Endothelial cell of umbilical vein (primary cell): ENCODE measurements around the gene SFXN2. TPM values are rescaled to one million over a fixed set of nuclear protein-coding genes. Genes with fewer than 3 reads are reported as not detected.

Experiments used
- BruUV-seq: library from RNA; stranded (reverse); fragments of 400-500 nt; replicated peaks from 2 replicates; lab custom pipeline; 2021; lab: Mats Ljungman, UMichigan
- CTCF ChIA-PET: fragments of 300-600, 350-600 bp; sonication (Branson Sonifier 250); formaldehyde crosslinking; loops from one replicate; lab custom pipeline; 2021; ENCODE audit warnings: antibody characterized with exemption, inconsistent platforms; lab: Charles Lee
- POLR2A ChIA-PET: fragments of 300-600, 350-600 bp; sonication (Branson Sonifier 250); formaldehyde crosslinking; loops from one replicate; lab custom pipeline; 2021; ENCODE audit warnings: antibody characterized with exemption, inconsistent platforms; lab: Charles Lee
- DNase-seq: peaks from one replicate; pipeline ENCODE4 v3.0.0-alpha.2; 2011; ENCODE audit warnings: low read depth, low spot score
- FAIRE-seq: peaks from 2 replicates; lab custom pipeline; 2011; peaks lifted over from hg19 to GRCh38; lab: Jason Lieb, UNC
- H2AFZ ChIP-seq: 2 replicates; pipeline ENCODE4 v1.6.0; 2012; ENCODE audit warnings: low read depth, low read length, control low read depth, inconsistent platforms
- H3K27ac ChIP-seq: 2 replicates; pipeline ENCODE4 v1.5.1; 2011; ENCODE audit warnings: low read depth, mild to moderate bottlenecking, control low read depth, low read length, moderate library complexity; ENCODE audit not compliant: insufficient read depth
- H3K27me3 ChIP-seq, 2 experiments: 2 replicates each; pipeline versions ENCODE4 v1.6.0 to v1.6.1; 2011; ENCODE audit warnings: low read length in 2 of 2, mixed read lengths in 1 of 2; ENCODE audit not compliant: control insufficient read depth in 2 of 2, insufficient read depth in 2 of 2
- H3K36me3 ChIP-seq, 2 experiments: 2 replicates in 1 of 2; 3 replicates in 1 of 2; pipeline ENCODE4 v1.5.1; 2011; ENCODE audit warnings: low read length in 2 of 2, mild to moderate bottlenecking in 1 of 2, moderate library complexity in 1 of 2; ENCODE audit not compliant: control insufficient read depth in 2 of 2, insufficient read depth in 2 of 2; ENCODE audit errors: extremely low read depth in 1 of 2
- H3K4me1 ChIP-seq: 3 replicates; pipeline ENCODE4 v1.5.1; 2011; ENCODE audit warnings: mild to moderate bottlenecking, low read length; ENCODE audit not compliant: control insufficient read depth, insufficient read depth; ENCODE audit errors: extremely low read depth
- H3K4me2 ChIP-seq: 2 replicates; pipeline ENCODE4 v1.6.1; 2011; ENCODE audit warnings: low read length, control low read depth, mixed read lengths; ENCODE audit not compliant: insufficient read depth
- H3K4me3 ChIP-seq, 3 experiments: fragments of 200-600 bp in 1 of 3; sonication (generic), shearing (Covaris generic) in 1 of 3; replicated peaks in 1 of 3; 2 replicates each; pipeline ENCODE4 v1.5.1; 2011 to 2016; ENCODE audit warnings: control low read depth in 3 of 3, low read length in 3 of 3, mild to moderate bottlenecking in 2 of 3, inconsistent platforms in 1 of 3, low read depth in 1 of 3, moderate library complexity in 1 of 3; ENCODE audit not compliant: insufficient read depth in 1 of 3
- H3K79me2 ChIP-seq: 2 replicates; pipeline ENCODE4 v1.6.0; 2012; ENCODE audit warnings: low read length, inconsistent platforms; ENCODE audit not compliant: control insufficient read depth, insufficient read depth
- H3K9ac ChIP-seq: replicated peaks from 2 replicates; pipeline ENCODE3; 2011; ENCODE audit warnings: low read length, control low read depth; ENCODE audit not compliant: insufficient read depth; ENCODE audit errors: extremely low read depth
- H3K9me1 ChIP-seq: replicated peaks from 3 replicates; pipeline ENCODE4 v1.6.0; 2011; ENCODE audit warnings: mild to moderate bottlenecking, low read length; ENCODE audit not compliant: control insufficient read depth, insufficient read depth; ENCODE audit errors: extremely low read depth
- H3K9me3 ChIP-seq: replicated peaks from 2 replicates; pipeline ENCODE4 v1.5.1; 2012; ENCODE audit warnings: low read length, inconsistent platforms; ENCODE audit not compliant: control insufficient read depth, insufficient read depth
- H4K20me1 ChIP-seq: replicated peaks from 2 replicates; pipeline ENCODE3; 2011; ENCODE audit warnings: mild to moderate bottlenecking, low read length; ENCODE audit not compliant: control insufficient read depth, insufficient read depth; ENCODE audit errors: extremely low read depth
- EZH2 ChIP-seq: IDR thresholded peaks from 2 replicates; pipeline ENCODE4 v1.6.1; 2012; ENCODE audit warnings: borderline replicate concordance, low read depth, mild to moderate bottlenecking, moderate library complexity, low read length, inconsistent platforms; ENCODE audit not compliant: severe bottlenecking
- FOS ChIP-seq: IDR thresholded peaks from 2 replicates; pipeline ENCODE4 v1.6.1; 2011; ENCODE audit warnings: mild to moderate bottlenecking, low read length, moderate library complexity, borderline replicate concordance; ENCODE audit not compliant: insufficient read depth
- GATA2 ChIP-seq: IDR thresholded peaks from 2 replicates; pipeline ENCODE4 v1.7.0; 2011; ENCODE audit warnings: low read depth, mild to moderate bottlenecking, moderate library complexity, mixed read lengths, low read length; ENCODE audit not compliant: insufficient read length, insufficient read depth
- JUN ChIP-seq: IDR thresholded peaks from 2 replicates; pipeline ENCODE4 v1.6.1; 2011; ENCODE audit warnings: borderline replicate concordance, low read depth; ENCODE audit not compliant: insufficient read length, insufficient read depth
- MYC ChIP-seq: IDR thresholded peaks from one replicate; pipeline ENCODE4 v1.6.1; 2011; ENCODE audit warnings: mild to moderate bottlenecking, low read depth, low read length
- POLR2A ChIP-seq: IDR thresholded peaks from 2 replicates; pipeline ENCODE4 v1.6.1; 2012; ENCODE audit warnings: low read depth, mild to moderate bottlenecking, control low read depth, low read length
- POLR2AphosphoS5 ChIP-seq: IDR thresholded peaks from 2 replicates; pipeline ENCODE4 v1.6.1; 2012; ENCODE audit warnings: low read depth, mild to moderate bottlenecking, control low read depth, low read length, moderate library complexity; ENCODE audit not compliant: insufficient read depth
- dilution Hi-C: fragments of 300-500 bp; cut with MboI; formaldehyde crosslinking; loops from one replicate; pipeline ENCODE4 v1.15.0; 2019; ENCODE audit warnings: low sequenced_read_pairs; ENCODE audit not compliant: extremely low pct_ligation_motif_present
- intact Hi-C: fragments of 100-400 bp; cut with micrococcal nuclease; formaldehyde crosslinking; loops from one replicate; pipeline ENCODE4 v1.10.0; 2022
- polyA plus RNA-seq, 4 experiments: library from polyadenylated mRNA; depleted of rRNA in 3 of 4; stranded (reverse) in 3 of 4; unstranded in 1 of 4; fragments of >200 nt; gene quantifications; 2 replicates each; pipeline versions ENCODE4 v1.2.1 to v1.2.3, GENCODE V29; 2011 to 2012; ENCODE audit warnings: missing spikeins in 1 of 4
- total RNA-seq: library from RNA; stranded (reverse); gene quantifications from 2 replicates; pipeline ENCODE4 v1.2.3, GENCODE V29; 2021
- TF ChIP-seq, protein P1 (sequence below): IDR thresholded peaks from 2 replicates; pipeline ENCODE4 v1.6.1; 2011; ENCODE audit not compliant: insufficient read depth, insufficient read length
- TF ChIP-seq, protein P2 (sequence below), 2 donors: IDR thresholded peaks; 1 replicate in 1 of 2; 2 replicates in 1 of 2; pipeline ENCODE4 v1.5.1; 2011; ENCODE audit warnings: low read length in 2 of 2, mild to moderate bottlenecking in 2 of 2, moderate library complexity in 2 of 2, control low read depth in 1 of 2, inconsistent platforms in 1 of 2, low read depth in 1 of 2; ENCODE audit not compliant: insufficient read depth in 1 of 2; ENCODE audit errors: extremely low read depth in 1 of 2

The SFXN2 gene
- total and polyA plus RNA-seq, 2 donors (not counting 3 experiments of a cell fraction or from before 2014, with no cell fraction given) = 9.8 to 17.0 TPM

DNA sequence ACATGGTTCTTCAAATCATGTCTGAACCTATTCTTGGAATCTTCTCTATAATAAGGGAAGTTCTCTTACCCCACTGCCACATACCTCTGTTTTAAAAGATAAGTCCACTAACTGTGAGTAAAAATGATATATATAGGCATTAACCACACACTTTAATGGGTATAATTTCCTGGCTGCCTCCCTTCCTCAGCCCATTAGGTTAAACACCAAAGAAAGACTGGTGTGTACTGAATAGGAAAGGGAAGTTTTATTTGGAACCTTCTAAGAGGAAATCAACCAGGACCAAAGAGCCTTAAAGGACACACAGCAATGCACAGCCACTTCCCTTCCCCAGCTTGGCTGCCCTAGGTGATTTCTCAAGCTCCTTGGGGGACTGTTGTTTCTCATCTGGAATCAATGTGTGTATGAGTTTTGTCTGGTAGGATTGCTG is 24.3 kb downstream of the SFXN2 start:
- Histone ChIP-seq H3K27ac (no peak overlapping the region), H3K9me1 (no peaks in the 10 kb centered on the region), H3K4me1 (peaks cover 6% of the 10 kb centered on the region), H3K27me3 (no peaks in the 10 kb centered on the region), H3K36me3 (peaks cover 0 to 2% of the 10 kb centered on the region in 2 experiments), H3K79me2 (no peaks in the 10 kb centered on the region), H3K4me3 (no peak overlapping the region), H3K9ac (no peak overlapping the region), H2AFZ (no peak overlapping the region), H3K4me2 (no peak overlapping the region), H3K9me3 (no peaks in the 10 kb centered on the region), H4K20me1 (no peaks in the 10 kb centered on the region)
- DNase-seq (peak; percentile 87), FAIRE-seq (peak; percentile 50)
- TF ChIP-seq FOS (no peak), GATA2 (no peak), POLR2A (no peak), JUN (no peak), MYC (no peak), POLR2AphosphoS5 (no peak), EZH2 (no peak)
- TF ChIP-seq, protein P1, sequence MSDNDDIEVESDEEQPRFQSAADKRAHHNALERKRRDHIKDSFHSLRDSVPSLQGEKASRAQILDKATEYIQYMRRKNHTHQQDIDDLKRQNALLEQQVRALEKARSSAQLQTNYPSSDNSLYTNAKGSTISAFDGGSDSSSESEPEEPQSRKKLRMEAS = no peak
- TF ChIP-seq, protein P2, sequence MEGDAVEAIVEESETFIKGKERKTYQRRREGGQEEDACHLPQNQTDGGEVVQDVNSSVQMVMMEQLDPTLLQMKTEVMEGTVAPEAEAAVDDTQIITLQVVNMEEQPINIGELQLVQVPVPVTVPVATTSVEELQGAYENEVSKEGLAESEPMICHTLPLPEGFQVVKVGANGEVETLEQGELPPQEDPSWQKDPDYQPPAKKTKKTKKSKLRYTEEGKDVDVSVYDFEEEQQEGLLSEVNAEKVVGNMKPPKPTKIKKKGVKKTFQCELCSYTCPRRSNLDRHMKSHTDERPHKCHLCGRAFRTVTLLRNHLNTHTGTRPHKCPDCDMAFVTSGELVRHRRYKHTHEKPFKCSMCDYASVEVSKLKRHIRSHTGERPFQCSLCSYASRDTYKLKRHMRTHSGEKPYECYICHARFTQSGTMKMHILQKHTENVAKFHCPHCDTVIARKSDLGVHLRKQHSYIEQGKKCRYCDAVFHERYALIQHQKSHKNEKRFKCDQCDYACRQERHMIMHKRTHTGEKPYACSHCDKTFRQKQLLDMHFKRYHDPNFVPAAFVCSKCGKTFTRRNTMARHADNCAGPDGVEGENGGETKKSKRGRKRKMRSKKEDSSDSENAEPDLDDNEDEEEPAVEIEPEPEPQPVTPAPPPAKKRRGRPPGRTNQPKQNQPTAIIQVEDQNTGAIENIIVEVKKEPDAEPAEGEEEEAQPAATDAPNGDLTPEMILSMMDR (IDR thresholded peaks at IDR 0.05; ENCODE audit: extremely low read depth in 1 of 2, insufficient read depth in 1 of 2, low read depth in 1 of 2, low read length in 2 of 2) = no peak
- BruUV-seq = TSS peak; percentile 13
- dilution Hi-C loops (no loop called here), intact Hi-C loops (no loop called here)
- CTCF ChIA-PET = no interaction called here
- POLR2A ChIA-PET = no interaction called here
